T-cell (primary cell): ENCODE results near the gene USP21. TPM values are rescaled to one million over a fixed set of nuclear protein-coding genes. Genes with fewer than 3 reads are reported as not detected.

Experiments
- ATAC-seq, 4 experiments: fragments of 200-7000 bp in 3 of 4; fragments of 150-1000 bp in 1 of 4; cut with Tn5 transposase; replicated peaks in 1 of 4; 1 replicate in 3 of 4; 2 replicates in 1 of 4; pipeline ENCODE4 v1.10.0; 2021; ENCODE audit warnings: moderate library complexity in 3 of 4, mild to moderate bottlenecking in 2 of 4, moderate number of reproducible peaks in 1 of 4
- CTCF ChIA-PET, 2 donors: fragments of 300-600 bp; sonication (Branson Sonifier 250); formaldehyde crosslinking; loops; one replicate each; lab custom pipeline; 2022; ENCODE audit warnings: antibody characterized with exemption in 2 of 2; lab: Charles Lee
- POLR2A ChIA-PET, 2 donors: fragments of 300-600 bp; sonication (Branson Sonifier 250); formaldehyde crosslinking; loops; one replicate each; lab custom pipeline; 2022; ENCODE audit warnings: antibody characterized with exemption in 2 of 2; lab: Charles Lee
- DNase-seq, 35 experiments: peaks; one replicate each; pipeline versions ENCODE4 v3.0.0 to v3.0.0-alpha.2; 2013 to 2023
- H3K27ac ChIP-seq: one replicate; pipeline ENCODE4 v1.5.1; 2013; ENCODE audit warnings: low read length
- H3K27me3 ChIP-seq, 2 experiments: replicated peaks in 1 of 2; 1 replicate in 1 of 2; 2 replicates in 1 of 2; pipeline versions ENCODE4 v1.6.1 to v1.7.0; 2013; ENCODE audit warnings: low read length in 1 of 2, mixed read lengths in 1 of 2; ENCODE audit not compliant: control insufficient read depth in 2 of 2, insufficient read depth in 2 of 2; ENCODE audit errors: extremely low read depth in 1 of 2
- H3K36me3 ChIP-seq, 2 donors: 1 replicate in 1 of 2; 2 replicates in 1 of 2; pipeline versions ENCODE4 v1.6.1 to v1.7.0; 2013; ENCODE audit warnings: low read length in 1 of 2; ENCODE audit not compliant: control insufficient read depth in 2 of 2, insufficient read depth in 1 of 2; ENCODE audit errors: extremely low read depth in 1 of 2
- H3K4me1 ChIP-seq, 2 experiments: 1 replicate in 1 of 2; 2 replicates in 1 of 2; pipeline versions ENCODE4 v1.6.1 to v1.7.0; 2013; ENCODE audit warnings: low read length in 2 of 2, mixed read lengths in 1 of 2; ENCODE audit not compliant: insufficient read depth in 2 of 2, control insufficient read depth in 1 of 2; ENCODE audit errors: extremely low read depth in 1 of 2
- H3K4me3 ChIP-seq, 2 donors: 1 replicate in 1 of 2; 2 replicates in 1 of 2; pipeline versions ENCODE4 v1.5.1 to v1.7.0; 2013; ENCODE audit warnings: mild to moderate bottlenecking in 2 of 2, low read length in 1 of 2, moderate library complexity in 1 of 2; ENCODE audit not compliant: control insufficient read depth in 1 of 2; ENCODE audit errors: extremely low read depth in 1 of 2
- H3K9me3 ChIP-seq: 2 replicates; pipeline ENCODE4 v1.7.0; 2013
- H3K27ac Mint-ChIP-seq, 2 donors: one replicate each; pipeline ENCODE4 v1.8.0; 2020 to 2021; ENCODE audit warnings: mild to moderate bottlenecking in 2 of 2, mixed read lengths in 2 of 2
- H3K27me3 Mint-ChIP-seq, 2 donors: one replicate each; pipeline ENCODE4 v1.8.0; 2021 to 2022; ENCODE audit warnings: mixed read lengths in 2 of 2
- H3K36me3 Mint-ChIP-seq: one replicate; pipeline ENCODE4 v1.8.0; 2021; ENCODE audit warnings: mixed read lengths
- H3K4me1 Mint-ChIP-seq, 3 donors: one replicate each; pipeline ENCODE4 v1.8.0; 2020 to 2022; ENCODE audit warnings: mixed read lengths in 3 of 3, mild to moderate bottlenecking in 1 of 3
- H3K4me3 Mint-ChIP-seq, 3 donors: one replicate each; pipeline ENCODE4 v1.8.0; 2020 to 2022; ENCODE audit warnings: mild to moderate bottlenecking in 3 of 3, mixed read lengths in 3 of 3, moderate library complexity in 3 of 3
- H3K9me3 Mint-ChIP-seq, 3 donors: one replicate each; pipeline ENCODE4 v1.8.0; 2020 to 2022; ENCODE audit warnings: mixed read lengths in 3 of 3
- WGBS: methylation state at CpG from one replicate; pipeline ENCODE4 v1.1.5; 2013; ENCODE audit warnings: missing lambda C conversion rate; ENCODE audit not compliant: insufficient coverage; 5-methylcytosine and 5-hydroxymethylcytosine counted together
- total RNA-seq, 35 experiments: library from RNA in 6 of 35; stranded (reverse) in 6 of 35; fragments of 120-200 nt in 1 of 35; gene quantifications; one replicate each; pipeline versions ENCODE4 v1.2.1 to v1.2.4 and lab custom pipeline; 2013 to 2026

Gene USP21
- total RNA-seq, 5 donors from 2014 or later (not counting 1 experiment from before 2014, with no cell fraction given): 37.4 to 69.0 (median 59.5) TPM

- no peaks in the 10 kb centered on the region for H3K27me3 Mint-ChIP-seq
- no peak overlapping the region for H3K4me3 Mint-ChIP-seq
- peaks cover 0 to 5% of the 10 kb centered on the region in 2 experiments for H3K4me1 ChIP-seq
- H3K36me3 ChIP-seq: no peaks in the 10 kb centered on the region
- no peak overlapping the region for H3K27ac Mint-ChIP-seq
- ChIA-PET CTCF (interaction anchor here (0.5 to 1.5 kb wide), 7 partner anchors 13 to 363 kb away, joined by 3 to 4 read pairs (median 4); no protein-coding TSS in a partner anchor), POLR2A (interaction anchor here in 1 of 2 donors (0.6 kb wide), 1 partner anchor 12 kb away, joined by 5 read pairs; no protein-coding TSS in a partner anchor)
- H3K9me3 ChIP-seq: no peaks in the 10 kb centered on the region
- H3K27me3 ChIP-seq: no peaks in the 10 kb centered on the region
- no peak overlapping the region for H3K27ac ChIP-seq
- ATAC-seq: no peak
- peaks cover 0 to 6% (median 4%) of the 10 kb centered on the region in 3 donors for H3K4me1 Mint-ChIP-seq
- H3K4me3 ChIP-seq: no peak overlapping the region
- 97% methylated on average over 19 of the region's 29 CpGs for WGBS
- DNase-seq: no peak
- H3K9me3 Mint-ChIP-seq: no peaks in the 10 kb centered on the region
- no peaks in the 10 kb centered on the region for H3K36me3 Mint-ChIP-seq
These were observed 18.4 kb upstream of the USP21 start for GRCh38 chr1:161140755-161141400.

GRCh38 chr1:161145832-161146231, 13.5 kb upstream of the USP21 start:
- DNase-seq (no peak), ATAC-seq (no peak)
- no peaks in the 10 kb centered on the region for H3K36me3 ChIP-seq
- H3K4me3 ChIP-seq: no peak overlapping the region
- H3K9me3 ChIP-seq: no peaks in the 10 kb centered on the region
- 71% methylated on average over 1 of the region's 3 CpGs for WGBS
- Mint-ChIP-seq H3K9me3 (no peaks in the 10 kb centered on the region), H3K27ac (no peak overlapping the region), H3K36me3 (no peaks in the 10 kb centered on the region), H3K27me3 (no peaks in the 10 kb centered on the region), H3K4me1 (no peaks in the 10 kb centered on the region), H3K4me3 (no peak overlapping the region)
- H3K4me1 ChIP-seq: no peaks in the 10 kb centered on the region
- H3K27me3 ChIP-seq: no peaks in the 10 kb centered on the region
- H3K27ac ChIP-seq: no peak overlapping the region
- ChIA-PET CTCF (interaction anchor here in 1 of 2 donors (0.6 to 0.7 kb wide), 2 partner anchors 30 to 76 kb away, joined by 3 read pairs; partner anchors contain the start of gene ARHGAP30), POLR2A (interaction anchor here (0.6 kb wide), 2 partner anchors 23 to 342 kb away, joined by 3 to 4 read pairs; no protein-coding TSS in a partner anchor)

GRCh38 chr1:161153176-161153575, 6.1 kb upstream of the USP21 start:
- WGBS: 83% methylated on average over 2 of the region's 9 CpGs
- CTCF ChIA-PET: interaction anchor here in 1 of 2 donors (0.6 to 3.3 kb wide), 6 partner anchors 12 to 385 kb away, joined by 3 to 20 read pairs (median 5); partner anchors contain the start of genes DEDD, PPOX and TOMM40L
- no peak for DNase-seq
- H3K4me3 Mint-ChIP-seq: peak overlapping the region; percentile 94 to 98 (median 97)
- H3K27me3 Mint-ChIP-seq: no peaks in the 10 kb centered on the region
- POLR2A ChIA-PET: interaction anchor here (0.6 to 3.5 kb wide), 14 partner anchors 8 to 151 kb away, joined by 3 to 18 read pairs (median 4); partner anchors contain the start of genes DEDD (in 1 of the 2), PPOX (in 1 of the 2), TOMM40L (in 1 of the 2) and USF1 (in 1 of the 2)
- Histone ChIP-seq H3K4me1 (peaks cover 12 to 16% of the 10 kb centered on the region in 2 experiments), H3K4me3 (peak overlapping the region; percentile 88 to 93), H3K9me3 (no peaks in the 10 kb centered on the region), H3K27me3 (peaks cover 0 to 2% of the 10 kb centered on the region in 2 experiments), H3K36me3 (peaks cover 3 to 13% of the 10 kb centered on the region in 2 donors), H3K27ac (peak overlapping the region; percentile 97)
- peak overlapping the region; percentile 99 to 100 for H3K27ac Mint-ChIP-seq
- H3K36me3 Mint-ChIP-seq: peaks cover 13% of the 10 kb centered on the region
- no peaks in the 10 kb centered on the region for H3K9me3 Mint-ChIP-seq
- peaks cover 23 to 29% (median 27%) of the 10 kb centered on the region in 3 donors for H3K4me1 Mint-ChIP-seq
- peak in 1 of 4 experiments; percentile 10 for ATAC-seq

GRCh38 chr1:161153682-161154337, 5.5 kb upstream of the USP21 start, which contains the start of gene UFC1:
UFC1 (plus strand) TSS chr1:161153978; CDS start chr1:161153998, 20 bp downstream.
- Histone ChIP-seq H3K27ac (peak within 1 kb of the TSS; percentile 97), H3K27me3 (peaks cover 0 to 2% of the 10 kb centered on the region in 2 experiments), H3K4me3 (peak within 1 kb of the TSS; percentile 88 to 93), H3K4me1 (peaks cover 12 to 19% of the 10 kb centered on the region in 2 experiments), H3K36me3 (peaks cover 3 to 19% of the 10 kb centered on the region in 2 donors), H3K9me3 (no peaks in the 10 kb centered on the region)
- peaks cover 27 to 34% (median 33%) of the 10 kb centered on the region in 3 donors for H3K4me1 Mint-ChIP-seq
- DNase-seq (peak; percentile 72 to 94 (median 82)), ATAC-seq (peak; percentile 93 to 97 (median 96))
- ChIA-PET CTCF (interaction anchor here in 1 of 2 donors (0.6 to 3.3 kb wide), 7 partner anchors 12 to 386 kb away, joined by 3 to 20 read pairs (median 4); partner anchors contain the start of genes DEDD, PPOX and TOMM40L), POLR2A (interaction anchor here (0.6 to 3.5 kb wide), 13 partner anchors 8 to 132 kb away, joined by 3 to 18 read pairs (median 3); partner anchors contain the start of genes DEDD (in 1 of the 2), PPOX (in 1 of the 2), TOMM40L (in 1 of the 2) and USF1 (in 1 of the 2))
- WGBS: 1% methylated on average over 31 of the region's 33 CpGs
- H3K36me3 Mint-ChIP-seq: peaks cover 15% of the 10 kb centered on the region
- no peaks in the 10 kb centered on the region for H3K9me3 Mint-ChIP-seq
- H3K27ac Mint-ChIP-seq: peak within 1 kb of the TSS; percentile 99 to 100
- H3K27me3 Mint-ChIP-seq: no peaks in the 10 kb centered on the region
- H3K4me3 Mint-ChIP-seq: peak within 1 kb of the TSS; percentile 94 to 98 (median 97)

GRCh38 chr1:161157867-161158266, 1.4 kb upstream of the USP21 start:
- ATAC-seq (no peak), DNase-seq (no peak)
- H3K9me3 Mint-ChIP-seq: no peaks in the 10 kb centered on the region
- Histone ChIP-seq H3K4me3 (no peak overlapping the region), H3K36me3 (peaks cover 9 to 34% of the 10 kb centered on the region in 2 donors), H3K27ac (no peak overlapping the region), H3K9me3 (no peaks in the 10 kb centered on the region), H3K4me1 (peaks cover 19 to 45% of the 10 kb centered on the region in 2 experiments), H3K27me3 (no peaks in the 10 kb centered on the region)
- H3K27me3 Mint-ChIP-seq: no peaks in the 10 kb centered on the region
- POLR2A ChIA-PET: interaction anchor here (0.6 to 1.6 kb wide), 4 partner anchors 8 to 65 kb away, joined by 4 to 11 read pairs (median 5); partner anchors contain the start of genes DEDD (in 1 of the 2) and PPOX (in 1 of the 2)
- H3K27ac Mint-ChIP-seq: peak overlapping the region; percentile 41 to 94
- peaks cover 16% of the 10 kb centered on the region for H3K36me3 Mint-ChIP-seq
- H3K4me1 Mint-ChIP-seq: peaks cover 64 to 71% (median 68%) of the 10 kb centered on the region in 3 donors
- 80% methylated on average over 1 of the region's 1 CpG for WGBS
- CTCF ChIA-PET: interaction anchor here in 1 of 2 donors (0.9 kb wide), 1 partner anchor 8 kb away, joined by 4 read pairs; the partner anchor contains the start of gene PPOX
- peak overlapping the region; percentile 86 to 94 (median 92) for H3K4me3 Mint-ChIP-seq
